Testis (tissue), 3 donors: ENCODE data around the gene PARS2. TPM values are rescaled to one million over a fixed set of nuclear protein-coding genes. Genes with fewer than 3 reads are reported as not detected.

ENCODE experiments used
- DNase-seq: peaks from one replicate; pipeline ENCODE4 v3.0.0-alpha.2; 2019
- H3K27ac ChIP-seq, 2 donors: fragments of 200-600 bp; sonication (generic); one replicate each; pipeline ENCODE4 v1.5.1; 2019
- H3K27me3 ChIP-seq: fragments of 200-600 bp; sonication (generic); one replicate; pipeline ENCODE4 v1.5.1; 2019
- H3K36me3 ChIP-seq: fragments of 200-600 bp; sonication (generic); one replicate; pipeline ENCODE4 v1.5.1; 2017; ENCODE audit warnings: low read depth; ENCODE audit errors: missing control alignments
- H3K4me1 ChIP-seq: fragments of 200-600 bp; sonication (generic); one replicate; pipeline ENCODE4 v1.5.1; 2019
- H3K4me3 ChIP-seq, 2 donors: fragments of 200-600 bp; sonication (generic); one replicate each; pipeline ENCODE4 v1.5.1; 2017 to 2019
- H3K9me3 ChIP-seq: fragments of 200-600 bp; sonication (generic); one replicate; pipeline ENCODE4 v1.5.1; 2017
- CTCF ChIP-seq, 3 experiments: fragments of 450-650 bp in 2 of 3; fragments of 200-600 bp in 1 of 3; sonication (generic) in 1 of 3; IDR thresholded peaks; one replicate each; pipeline ENCODE4 v1.5.1; 2016 to 2019; ENCODE audit warnings: antibody characterized with exemption in 3 of 3, mild to moderate bottlenecking in 2 of 3, moderate library complexity in 1 of 3
- POLR2A ChIP-seq: fragments of 450-650 bp; IDR thresholded peaks from one replicate; pipeline ENCODE4 v1.6.1; 2017; ENCODE audit warnings: antibody characterized with exemption, mild to moderate bottlenecking, moderate library complexity
- WGBS, 2 donors: methylation state at CpG; one replicate each; pipeline ENCODE4 v1.1.5; 2018; 5-methylcytosine and 5-hydroxymethylcytosine counted together
- intact Hi-C: fragments of 100-400 bp; cut with DNase I; formaldehyde crosslinking; loops from one replicate; pipeline ENCODE4 v1.15.1; 2023; ENCODE audit warnings: low total_unique reads
- polyA plus RNA-seq: library from polyadenylated mRNA; stranded (reverse); fragments of 350-450 nt; fragmentation: Illumina TruSeq; extraction: RNeasy Lipid Tissue Mini Kit (QIAGEN cat#74804); gene quantifications from one replicate; pipeline ENCODE4 v1.2.3, GENCODE V29; 2014; ENCODE audit warnings: low read depth, low replicate concordance; ENCODE audit not compliant: insufficient read depth
- total RNA-seq, 2 donors: library from RNA; depleted of rRNA; stranded (reverse); fragments of >200 nt; gene quantifications; one replicate each; pipeline ENCODE4 v1.2.3, GENCODE V29; 2016

Gene PARS2
- total and polyA plus RNA-seq, 3 donors from 2014 or later, result 12.8 to 16.5 (median 13.9) TPM

- H3K27ac ChIP-seq, result no peak overlapping the region
- intact Hi-C loops, result no loop called here
- no peaks in the 10 kb centered on the region for H3K4me1 ChIP-seq
- no peak overlapping the region for H3K4me3 ChIP-seq
- 40 to 88% methylated on average over 1 to 14 of the region's 14 CpGs for WGBS, 2 donors
- H3K9me3 ChIP-seq, result no peaks in the 10 kb centered on the region
- no peak for TF ChIP-seq POLR2A
- no peaks in the 10 kb centered on the region for H3K27me3 ChIP-seq
- no peaks in the 10 kb centered on the region for H3K36me3 ChIP-seq
- no peak for DNase-seq
Observed at GRCh38 chr1:54748094-54748835, 16.1 kb downstream of the PARS2 start.

- Histone ChIP-seq H3K4me3 (no peak overlapping the region), H3K27me3 (no peaks in the 10 kb centered on the region), H3K4me1 (no peaks in the 10 kb centered on the region), H3K36me3 (no peaks in the 10 kb centered on the region), H3K9me3 (no peaks in the 10 kb centered on the region), H3K27ac (no peak overlapping the region)
- intact Hi-C loops, result no loop called here
- DNase-seq, result no peak
- 95% methylated on average over 4 of the region's 4 CpGs for WGBS, 2 donors
- TF ChIP-seq POLR2A, result no peak
- no peak for TF ChIP-seq CTCF (IDR thresholded peaks at IDR 0.05)
Observed at GRCh38 chr1:54745864-54746263, 18.5 kb downstream of the PARS2 start.

- WGBS, 2 donors, result 93 to 97% methylated on average over 5 to 6 of the region's 6 CpGs
- no peaks in the 10 kb centered on the region for H3K36me3 ChIP-seq
- H3K27ac ChIP-seq, result no peak overlapping the region
- no peaks in the 10 kb centered on the region for H3K9me3 ChIP-seq
- H3K4me1 ChIP-seq, result no peaks in the 10 kb centered on the region
- TF ChIP-seq CTCF (IDR thresholded peaks at IDR 0.05) (no peak), POLR2A (no peak)
- no peak overlapping the region for H3K4me3 ChIP-seq
- intact Hi-C loops, result no loop called here
- no peaks in the 10 kb centered on the region for H3K27me3 ChIP-seq
- no peak for DNase-seq
Observed at GRCh38 chr1:54745274-54745673, 19.0 kb downstream of the PARS2 start.

- intact Hi-C loops, result no loop called here
- H3K4me3 ChIP-seq, result no peak overlapping the region
- 80 to 97% methylated on average over 1 to 3 of the region's 3 CpGs for WGBS, 2 donors
- H3K36me3 ChIP-seq, result no peaks in the 10 kb centered on the region
- DNase-seq, result no peak
- H3K27ac ChIP-seq, result no peak overlapping the region
- TF ChIP-seq POLR2A (no peak), CTCF (IDR thresholded peaks at IDR 0.05) (no peak)
- no peaks in the 10 kb centered on the region for H3K4me1 ChIP-seq
- H3K27me3 ChIP-seq, result no peaks in the 10 kb centered on the region
- H3K9me3 ChIP-seq, result no peaks in the 10 kb centered on the region
Observed at GRCh38 chr1:54744696-54745095, 19.6 kb downstream of the PARS2 start.

- H3K27me3 ChIP-seq, result no peaks in the 10 kb centered on the region
- TF ChIP-seq POLR2A (no peak), CTCF (IDR thresholded peaks at IDR 0.05) (no peak)
- no peak overlapping the region for H3K4me3 ChIP-seq
- H3K27ac ChIP-seq, result no peak overlapping the region
- no peaks in the 10 kb centered on the region for H3K9me3 ChIP-seq
- H3K4me1 ChIP-seq, result no peaks in the 10 kb centered on the region
- no peak for DNase-seq
- no peaks in the 10 kb centered on the region for H3K36me3 ChIP-seq
- WGBS, 2 donors, result 70 to 80% methylated on average over 12 of the region's 12 CpGs
- intact Hi-C loops, result no loop called here
Observed at GRCh38 chr1:54743416-54744226, 20.7 kb downstream of the PARS2 start.
